BLaER1 treated with 17β-estradiol and CSF1 and Interleukin-3, amounts not matched to agents 10 nM and 100 nM (cell line): Measurements from ENCODE around the gene TSKS.

Experiments
- H3K27ac ChIP-seq, 11 experiments: shearing (Covaris generic); formaldehyde crosslinking; 2 replicates each; pipeline ENCODE4 v1.8.1; 2022
- H3K27me3 ChIP-seq, 11 experiments: shearing (Covaris generic); formaldehyde crosslinking; 2 replicates each; pipeline ENCODE4 v1.8.1; 2022
- H3K36me3 ChIP-seq, 11 experiments: shearing (Covaris generic); formaldehyde crosslinking; 2 replicates each; pipeline ENCODE4 v1.8.1; 2022
- H3K4me1 ChIP-seq, 10 experiments: shearing (Covaris generic); formaldehyde crosslinking; 2 replicates each; pipeline ENCODE4 v1.8.1; 2022
- H3K4me2 ChIP-seq, 11 experiments: shearing (Covaris generic); formaldehyde crosslinking; 2 replicates each; pipeline ENCODE4 v1.8.1; 2022
- H3K4me3 ChIP-seq, 10 experiments: shearing (Covaris generic); formaldehyde crosslinking; 2 replicates each; pipeline ENCODE4 v1.8.1; 2022
- H3K9ac ChIP-seq, 11 experiments: shearing (Covaris generic); formaldehyde crosslinking; 2 replicates each; pipeline ENCODE4 v1.8.1; 2022
- H3K9me3 ChIP-seq, 11 experiments: shearing (Covaris generic); formaldehyde crosslinking; replicated peaks in 1 of 11; 2 replicates each; pipeline ENCODE4 v1.8.1; 2022
- H4K20me1 ChIP-seq, 11 experiments: shearing (Covaris generic); formaldehyde crosslinking; 2 replicates each; pipeline ENCODE4 v1.8.1; 2022
- Cebpa-rat ChIP-seq, 11 experiments: shearing (Covaris generic); IDR thresholded peaks; 2 replicates each; pipeline ENCODE4 v1.8.1; 2022

The TSKS gene

GRCh38 chr19:49705919-49706318, 57.2 kb downstream of the TSKS start:
- no peak overlapping the region for H3K4me2 ChIP-seq
- no peaks in the 10 kb centered on the region for H4K20me1 ChIP-seq
- H3K4me1 ChIP-seq = peaks cover 0 to 7% (median 0%) of the 10 kb centered on the region in 10 experiments; a peak in 4 of 20 replicates
- no peak overlapping the region for H3K9ac ChIP-seq
- H3K4me3 ChIP-seq = no peak overlapping the region
- TF ChIP-seq Cebpa-rat (IDR thresholded peaks at IDR 0.05) = no peak
- no peak overlapping the region for H3K27ac ChIP-seq
- no peaks in the 10 kb centered on the region for H3K27me3 ChIP-seq
- H3K36me3 ChIP-seq = no peaks in the 10 kb centered on the region
- no peaks in the 10 kb centered on the region for H3K9me3 ChIP-seq

GRCh38 chr19:49704888-49705642, 58.0 kb downstream of the TSKS start:
- no peak overlapping the region for H3K9ac ChIP-seq
- H3K27me3 ChIP-seq = no peaks in the 10 kb centered on the region
- H3K36me3 ChIP-seq = no peaks in the 10 kb centered on the region
- H3K4me3 ChIP-seq = no peak overlapping the region
- TF ChIP-seq Cebpa-rat (IDR thresholded peaks at IDR 0.05) = no peak
- peaks cover 0 to 7% (median 0%) of the 10 kb centered on the region in 10 experiments; a peak in 4 of 20 replicates for H3K4me1 ChIP-seq
- H3K4me2 ChIP-seq = no peak overlapping the region
- H4K20me1 ChIP-seq = no peaks in the 10 kb centered on the region
- H3K27ac ChIP-seq = no peak overlapping the region
- H3K9me3 ChIP-seq = no peaks in the 10 kb centered on the region

- TF ChIP-seq Cebpa-rat (IDR thresholded peaks at IDR 0.05) = no peak
- no peaks in the 10 kb centered on the region for H4K20me1 ChIP-seq
- no peak overlapping the region for H3K4me3 ChIP-seq
- H3K9me3 ChIP-seq = no peaks in the 10 kb centered on the region
- H3K9ac ChIP-seq = no peak overlapping the region
- no peaks in the 10 kb centered on the region for H3K27me3 ChIP-seq
- peaks cover 0 to 8% (median 0%) of the 10 kb centered on the region in 10 experiments; a peak in 4 of 20 replicates for H3K4me1 ChIP-seq
- no peak overlapping the region for H3K4me2 ChIP-seq
- no peak overlapping the region for H3K27ac ChIP-seq
- H3K36me3 ChIP-seq = no peaks in the 10 kb centered on the region
Measured at GRCh38 chr19:49701271-49701786, 61.8 kb downstream of the TSKS start.

- H3K4me1 ChIP-seq = peaks cover 0 to 8% (median 0%) of the 10 kb centered on the region in 10 experiments; a peak in 4 of 20 replicates
- no peaks in the 10 kb centered on the region for H3K36me3 ChIP-seq
Measured at GRCh38 chr19:49700563-49700962, 62.5 kb downstream of the TSKS start.

GRCh38 chr19:49699364-49699763, 63.7 kb downstream of the TSKS start:
- no peak overlapping the region for H3K4me2 ChIP-seq
- no peak overlapping the region for H3K9ac ChIP-seq
- H4K20me1 ChIP-seq = no peaks in the 10 kb centered on the region
- TF ChIP-seq Cebpa-rat (IDR thresholded peaks at IDR 0.05) = no peak
- no peak overlapping the region for H3K4me3 ChIP-seq
- H3K36me3 ChIP-seq = no peaks in the 10 kb centered on the region
- H3K27me3 ChIP-seq = no peaks in the 10 kb centered on the region
- peaks cover 0 to 8% (median 0%) of the 10 kb centered on the region in 10 experiments; a peak in 4 of 20 replicates for H3K4me1 ChIP-seq
- no peaks in the 10 kb centered on the region for H3K9me3 ChIP-seq
- no peak overlapping the region for H3K27ac ChIP-seq

More at GRCh38 chr19:49700563-49700962, 62.5 kb downstream of the TSKS start:
- no peak overlapping the region for H3K4me2 ChIP-seq
- H3K9me3 ChIP-seq = no peaks in the 10 kb centered on the region
- no peak for TF ChIP-seq Cebpa-rat (IDR thresholded peaks at IDR 0.05)
- no peak overlapping the region for H3K4me3 ChIP-seq
- no peaks in the 10 kb centered on the region for H4K20me1 ChIP-seq
- H3K27ac ChIP-seq = no peak overlapping the region
- no peak overlapping the region for H3K9ac ChIP-seq
- H3K27me3 ChIP-seq = no peaks in the 10 kb centered on the region

- Histone ChIP-seq H3K27ac (no peak overlapping the region), H3K9me3 (no peaks in the 10 kb centered on the region), H3K36me3 (no peaks in the 10 kb centered on the region), H3K9ac (no peak overlapping the region), H4K20me1 (no peaks in the 10 kb centered on the region), H3K4me3 (no peak overlapping the region), H3K4me1 (peaks cover 0 to 12% (median under 1%) of the 10 kb centered on the region in 10 experiments; a peak in 4 of 20 replicates), H3K27me3 (peaks cover 0 to 2% (median 0%) of the 10 kb centered on the region in 11 experiments; a peak in 3 of 22 replicates), H3K4me2 (no peak overlapping the region)
- TF ChIP-seq Cebpa-rat (IDR thresholded peaks at IDR 0.05) = no peak
Measured at GRCh38 chr19:49696865-49697264, 66.2 kb downstream of the TSKS start.

- Histone ChIP-seq H4K20me1 (no peaks in the 10 kb centered on the region; a peak in 1 of 22 replicates), H3K4me3 (no peak overlapping the region), H3K4me1 (peaks cover 1 to 17% (median 7%) of the 10 kb centered on the region in 10 experiments; a peak in 17 of 20 replicates), H3K9ac (no peak overlapping the region), H3K9me3 (no peaks in the 10 kb centered on the region), H3K36me3 (no peaks in the 10 kb centered on the region), H3K27ac (no peak overlapping the region), H3K27me3 (peaks cover 4 to 9% (median 6%) of the 10 kb centered on the region in 11 experiments), H3K4me2 (no peak overlapping the region)
- no peak for TF ChIP-seq Cebpa-rat (IDR thresholded peaks at IDR 0.05)
Measured at GRCh38 chr19:49696115-49696514, 67.0 kb downstream of the TSKS start.

GRCh38 chr19:49692147-49692506, 71.0 kb downstream of the TSKS start:
- Histone ChIP-seq H4K20me1 (peaks cover 0 to 37% (median 33%) of the 10 kb centered on the region in 11 experiments; a peak in 17 of 22 replicates), H3K9me3 (no peaks in the 10 kb centered on the region), H3K27me3 (peaks cover 21 to 35% (median 30%) of the 10 kb centered on the region in 11 experiments), H3K36me3 (peaks cover 0 to 32% (median 26%) of the 10 kb centered on the region in 11 experiments; a peak in 20 of 22 replicates), H3K27ac (no peak overlapping the region), H3K4me2 (peak overlapping the region in 3 of 11 experiments; percentile 15 to 40 (median 18); a peak in 4 of 22 replicates), H3K4me1 (peaks cover 33 to 57% (median 46%) of the 10 kb centered on the region in 10 experiments), H3K4me3 (no peak overlapping the region), H3K9ac (no peak overlapping the region)
- TF ChIP-seq Cebpa-rat (IDR thresholded peaks at IDR 0.05) = no peak
